A673 (cell line): ENCODE results near the gene NUP43. TPM values are rescaled to one million over a fixed set of nuclear protein-coding genes. Genes with fewer than 3 reads are reported as not detected.

ENCODE experiments used
- BruUV-seq: library from RNA; stranded (reverse); fragments of 400-500 nt; replicated peaks from 2 replicates; lab custom pipeline; 2021; lab: Mats Ljungman, UMichigan
- CTCF ChIA-PET: fragments of 300-600 bp; sonication (Branson Sonifier 250); formaldehyde crosslinking; loops from one replicate; lab custom pipeline; 2022; ENCODE audit warnings: antibody characterized with exemption; lab: Charles Lee
- POLR2A ChIA-PET: fragments of 300-600 bp; sonication (Branson Sonifier 250); formaldehyde crosslinking; loops from one replicate; lab custom pipeline; 2022; ENCODE audit warnings: antibody characterized with exemption; ENCODE audit not compliant: low non-redundant PET; lab: Charles Lee
- DNase-seq: peaks from one replicate; pipeline ENCODE4 v3.0.0-alpha.2; 2015; ENCODE audit warnings: low spot score
- H3K27ac ChIP-seq: fragments of 200-600 bp; sonication (generic); 2 replicates; pipeline ENCODE4 v1.5.1; 2016; ENCODE audit warnings: mixed run types, low read depth, mild to moderate bottlenecking, mixed read lengths, antibody characterized with exemption, low read length; ENCODE audit not compliant: poor library complexity, severe bottlenecking
- H3K27me3 ChIP-seq: fragments of 200-600 bp; sonication (generic); replicated peaks from 2 replicates; pipeline ENCODE4 v1.6.1; 2017; ENCODE audit warnings: mixed run types, low read depth, mild to moderate bottlenecking, mixed read lengths, antibody characterized with exemption, low read length; ENCODE audit not compliant: insufficient read depth, poor library complexity
- H3K36me3 ChIP-seq: fragments of 200-600 bp; sonication (generic); 2 replicates; pipeline ENCODE4 v1.6.1; 2016; ENCODE audit warnings: mixed run types, mild to moderate bottlenecking, mixed read lengths, antibody characterized with exemption, low read length; ENCODE audit not compliant: insufficient read depth, poor library complexity, severe bottlenecking
- H3K4me1 ChIP-seq: fragments of 200-600 bp; sonication (generic); 2 replicates; pipeline ENCODE4 v1.6.1; 2017; ENCODE audit warnings: mixed run types, mild to moderate bottlenecking, mixed read lengths, antibody characterized with exemption, low read length; ENCODE audit not compliant: insufficient read depth, poor library complexity, severe bottlenecking
- H3K4me3 ChIP-seq: fragments of 200-600 bp; sonication (generic); 2 replicates; pipeline ENCODE4 v1.5.1; 2016; ENCODE audit warnings: low read depth, mixed run types, mild to moderate bottlenecking, mixed read lengths, low read length; ENCODE audit not compliant: poor library complexity, severe bottlenecking
- H3K9me3 ChIP-seq: fragments of 200-600 bp; sonication (generic); 2 replicates; pipeline ENCODE4 v1.6.1; 2016; ENCODE audit warnings: mixed run types, low read depth, mild to moderate bottlenecking, mixed read lengths, antibody characterized with exemption, low read length; ENCODE audit not compliant: poor library complexity, severe bottlenecking
- EZH2 ChIP-seq: fragments of 200-600 bp; sonication (generic); IDR thresholded peaks from 2 replicates; pipeline ENCODE4 v1.6.1; 2017; ENCODE audit warnings: borderline replicate concordance, low read depth, mild to moderate bottlenecking, mixed read lengths, antibody characterized with exemption, low read length; ENCODE audit not compliant: poor library complexity, severe bottlenecking
- intact Hi-C: fragments of 100-400 bp; cut with micrococcal nuclease; formaldehyde crosslinking; loops from one replicate; pipeline ENCODE4 v1.10.0; 2022; ENCODE audit not compliant: unreplicated experiment
- total RNA-seq: library from RNA; stranded (reverse); gene quantifications from 2 replicates; pipeline ENCODE4 v1.2.3, GENCODE V29; 2021
- TF ChIP-seq, protein P1 (sequence below): fragments of 300-800, 200-600 bp; sonication (generic); conservative IDR thresholded peaks from 2 replicates; pipeline ENCODE4 v1.5.1; 2017; ENCODE audit warnings: low read depth, mild to moderate bottlenecking, antibody characterized with exemption, low read length, moderate library complexity, mixed read lengths

Gene NUP43
- total RNA-seq, 1 experiment from 2014 or later, result 88.5 TPM

DNA sequence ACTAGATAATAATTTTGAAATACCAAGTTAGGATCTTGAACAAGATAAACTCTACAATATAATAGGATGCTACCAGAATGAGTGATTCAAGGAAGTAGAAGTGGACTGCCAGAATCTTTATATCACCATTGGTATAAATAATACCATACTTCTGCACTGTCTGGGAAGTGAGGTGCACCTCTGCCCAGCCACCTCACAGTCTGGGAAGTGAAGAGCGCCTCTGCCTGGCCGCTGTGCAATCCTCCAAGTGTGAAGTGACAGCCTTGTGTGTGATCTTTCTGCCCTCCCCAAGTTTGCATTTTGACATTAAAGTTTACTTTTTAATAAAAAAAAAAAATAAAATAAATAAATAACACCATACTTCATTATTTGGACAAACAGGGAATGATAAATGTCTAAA, 47.2 kb downstream of the NUP43 start:
- Histone ChIP-seq H3K9me3 (no peaks in the 10 kb centered on the region), H3K36me3 (peaks cover 31% of the 10 kb centered on the region), H3K27ac (no peak overlapping the region), H3K4me3 (no peak overlapping the region), H3K27me3 (no peaks in the 10 kb centered on the region), H3K4me1 (no peaks in the 10 kb centered on the region)
- BruUV-seq, result no TSS peak
- POLR2A ChIA-PET, result no interaction called here
- intact Hi-C loops, result no loop called here
- CTCF ChIA-PET, result no interaction called here
- DNase-seq, result no peak
- no peak for TF ChIP-seq EZH2
- TF ChIP-seq, protein P1, sequence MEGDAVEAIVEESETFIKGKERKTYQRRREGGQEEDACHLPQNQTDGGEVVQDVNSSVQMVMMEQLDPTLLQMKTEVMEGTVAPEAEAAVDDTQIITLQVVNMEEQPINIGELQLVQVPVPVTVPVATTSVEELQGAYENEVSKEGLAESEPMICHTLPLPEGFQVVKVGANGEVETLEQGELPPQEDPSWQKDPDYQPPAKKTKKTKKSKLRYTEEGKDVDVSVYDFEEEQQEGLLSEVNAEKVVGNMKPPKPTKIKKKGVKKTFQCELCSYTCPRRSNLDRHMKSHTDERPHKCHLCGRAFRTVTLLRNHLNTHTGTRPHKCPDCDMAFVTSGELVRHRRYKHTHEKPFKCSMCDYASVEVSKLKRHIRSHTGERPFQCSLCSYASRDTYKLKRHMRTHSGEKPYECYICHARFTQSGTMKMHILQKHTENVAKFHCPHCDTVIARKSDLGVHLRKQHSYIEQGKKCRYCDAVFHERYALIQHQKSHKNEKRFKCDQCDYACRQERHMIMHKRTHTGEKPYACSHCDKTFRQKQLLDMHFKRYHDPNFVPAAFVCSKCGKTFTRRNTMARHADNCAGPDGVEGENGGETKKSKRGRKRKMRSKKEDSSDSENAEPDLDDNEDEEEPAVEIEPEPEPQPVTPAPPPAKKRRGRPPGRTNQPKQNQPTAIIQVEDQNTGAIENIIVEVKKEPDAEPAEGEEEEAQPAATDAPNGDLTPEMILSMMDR, result no peak; the same call in 1 of the 2 replicates

DNA sequence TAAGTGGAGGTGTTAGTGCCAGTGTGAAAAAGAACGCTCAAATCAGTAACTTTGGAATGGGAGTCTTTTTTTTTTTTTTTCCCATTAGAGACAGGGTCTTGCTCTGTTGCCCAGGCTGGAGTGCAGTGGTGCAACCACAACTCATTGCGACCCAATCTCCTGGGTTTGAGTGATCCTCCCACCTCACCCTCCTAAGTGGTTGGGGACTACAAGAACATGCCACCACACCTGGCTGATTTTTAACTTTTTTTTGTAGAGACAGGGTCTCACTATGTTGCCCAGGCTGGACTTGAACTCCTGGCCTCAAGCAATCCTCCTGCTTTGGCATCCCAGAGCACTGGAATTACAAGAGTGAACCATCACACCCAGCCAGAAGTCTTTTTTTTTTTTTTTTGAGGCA, 48.2 kb downstream of the NUP43 start:
- peaks cover 34% of the 10 kb centered on the region for H3K36me3 ChIP-seq
- no peak overlapping the region for H3K27ac ChIP-seq
- CTCF ChIA-PET, result no interaction called here
- TF ChIP-seq, protein P1, result no peak
- no peak for TF ChIP-seq EZH2
- no peak overlapping the region for H3K4me3 ChIP-seq
- POLR2A ChIA-PET, result no interaction called here
- intact Hi-C loops, result no loop called here
- no peaks in the 10 kb centered on the region for H3K9me3 ChIP-seq
- no peaks in the 10 kb centered on the region for H3K4me1 ChIP-seq
- H3K27me3 ChIP-seq, result no peaks in the 10 kb centered on the region
- BruUV-seq, result no TSS peak
- DNase-seq, result no peak

DNA sequence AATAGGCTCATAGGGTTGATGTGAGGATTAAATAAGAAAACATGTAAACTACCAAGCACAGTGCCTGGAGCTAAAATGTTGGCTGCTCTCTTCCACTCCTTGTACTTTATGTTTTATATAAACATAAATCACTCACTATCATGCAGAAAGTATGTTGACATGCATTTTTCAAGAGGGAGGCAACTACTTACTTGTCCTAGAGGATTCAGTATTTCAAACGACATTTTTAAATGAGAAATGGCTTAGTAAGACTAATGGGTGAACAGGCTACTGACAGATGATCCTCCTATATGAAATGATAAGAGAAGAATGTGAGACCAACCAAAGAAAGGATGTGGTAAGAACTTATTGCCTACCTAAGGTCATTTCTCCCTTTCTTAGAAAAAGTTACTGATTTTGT, 49.4 kb downstream of the NUP43 start:
- Histone ChIP-seq H3K27me3 (no peaks in the 10 kb centered on the region), H3K9me3 (no peaks in the 10 kb centered on the region), H3K27ac (no peak overlapping the region), H3K4me3 (no peak overlapping the region), H3K4me1 (no peaks in the 10 kb centered on the region), H3K36me3 (peaks cover 43% of the 10 kb centered on the region)
- intact Hi-C loops, result no loop called here
- TF ChIP-seq EZH2, result no peak
- TF ChIP-seq, protein P1, result no peak
- ChIA-PET CTCF (no interaction called here), POLR2A (no interaction called here)
- no TSS peak for BruUV-seq
- no peak for DNase-seq
